ENCODE data around the gene SYCP1.

Gene SYCP1

DNA sequence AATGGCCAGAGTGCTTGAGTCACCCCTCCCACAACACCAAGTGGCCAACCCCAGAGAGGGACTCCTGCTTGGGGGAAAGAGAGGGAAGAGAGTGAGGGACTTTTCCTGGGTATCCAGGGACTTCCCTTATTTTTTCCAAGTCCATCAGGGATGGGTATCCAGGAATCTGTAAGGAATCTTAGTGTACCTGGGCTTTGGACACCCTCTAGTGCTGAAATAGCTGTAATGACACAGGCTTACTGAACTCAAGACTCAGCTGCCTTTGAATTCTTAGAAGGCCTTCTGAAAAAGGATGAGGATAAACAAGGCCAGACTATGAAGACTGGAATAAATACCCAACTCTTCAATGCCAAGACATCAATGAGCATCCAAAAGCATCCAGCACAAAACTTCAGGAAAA, 187.0 kb downstream of the SYCP1 start:
- TF ChIP-seq, protein P1, sequence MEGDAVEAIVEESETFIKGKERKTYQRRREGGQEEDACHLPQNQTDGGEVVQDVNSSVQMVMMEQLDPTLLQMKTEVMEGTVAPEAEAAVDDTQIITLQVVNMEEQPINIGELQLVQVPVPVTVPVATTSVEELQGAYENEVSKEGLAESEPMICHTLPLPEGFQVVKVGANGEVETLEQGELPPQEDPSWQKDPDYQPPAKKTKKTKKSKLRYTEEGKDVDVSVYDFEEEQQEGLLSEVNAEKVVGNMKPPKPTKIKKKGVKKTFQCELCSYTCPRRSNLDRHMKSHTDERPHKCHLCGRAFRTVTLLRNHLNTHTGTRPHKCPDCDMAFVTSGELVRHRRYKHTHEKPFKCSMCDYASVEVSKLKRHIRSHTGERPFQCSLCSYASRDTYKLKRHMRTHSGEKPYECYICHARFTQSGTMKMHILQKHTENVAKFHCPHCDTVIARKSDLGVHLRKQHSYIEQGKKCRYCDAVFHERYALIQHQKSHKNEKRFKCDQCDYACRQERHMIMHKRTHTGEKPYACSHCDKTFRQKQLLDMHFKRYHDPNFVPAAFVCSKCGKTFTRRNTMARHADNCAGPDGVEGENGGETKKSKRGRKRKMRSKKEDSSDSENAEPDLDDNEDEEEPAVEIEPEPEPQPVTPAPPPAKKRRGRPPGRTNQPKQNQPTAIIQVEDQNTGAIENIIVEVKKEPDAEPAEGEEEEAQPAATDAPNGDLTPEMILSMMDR (IDR thresholded peaks at IDR 0.05; ENCODE audit: low read depth, low read length) = no peak
- TF ChIP-seq, protein P2, sequence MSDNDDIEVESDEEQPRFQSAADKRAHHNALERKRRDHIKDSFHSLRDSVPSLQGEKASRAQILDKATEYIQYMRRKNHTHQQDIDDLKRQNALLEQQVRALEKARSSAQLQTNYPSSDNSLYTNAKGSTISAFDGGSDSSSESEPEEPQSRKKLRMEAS (IDR thresholded peaks at IDR 0.05; ENCODE audit: low read depth, low read length) = no peak
- TF ChIP-seq MYC (IDR thresholded peaks at IDR 0.05; ENCODE audit: low read depth, low read length) = no peak
- TF ChIP-seq POLR2A (IDR thresholded peaks at IDR 0.05; ENCODE audit: extremely low read depth, insufficient read length) = no peak
- no peak overlapping the region for H3K4me3 ChIP-seq (ENCODE audit: low read depth, low read length)
- no peak for DNase-seq (ENCODE audit: low read depth)

Measured in NB4 (cell line).